ENCODE measurements around the gene KRTCAP3.

DNA sequence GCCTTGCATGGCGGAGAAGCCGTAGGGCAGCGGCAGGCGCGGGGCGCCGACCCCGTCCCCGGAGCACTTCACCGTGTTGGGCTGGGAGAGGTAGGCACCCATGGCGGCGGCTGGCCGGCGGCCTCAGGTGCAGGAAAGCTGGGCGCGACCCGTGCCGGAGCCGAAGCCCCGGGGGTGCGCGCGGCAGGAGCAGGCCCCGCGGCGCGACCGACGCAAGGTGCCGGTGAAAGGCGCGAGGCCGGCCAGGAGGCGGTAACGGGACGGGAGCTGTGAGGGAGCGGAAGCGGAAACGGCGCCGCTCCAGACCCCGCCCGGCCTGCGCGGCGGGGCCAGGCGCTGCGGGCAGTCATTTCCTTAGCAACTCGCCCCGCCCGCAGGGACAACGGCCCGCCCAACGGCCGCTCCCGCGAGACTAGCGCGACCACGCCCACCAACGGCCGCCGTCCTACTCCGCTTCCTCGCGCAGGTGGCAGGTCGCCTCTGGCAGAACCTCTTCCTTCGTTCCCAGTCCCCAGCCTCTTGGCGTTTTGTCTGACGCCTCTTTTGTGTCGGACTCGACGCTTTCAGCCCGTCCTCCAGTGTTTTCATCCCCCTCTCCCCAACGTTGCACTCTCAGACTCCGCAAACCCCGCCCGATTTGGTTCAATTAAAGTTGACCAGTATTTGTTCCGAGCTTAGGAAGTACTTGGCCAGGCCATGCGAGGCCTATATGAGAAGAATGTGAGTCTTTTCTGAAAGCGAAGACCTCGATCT lies 32.7 kb upstream of the KRTCAP3 start, which contains the start of gene PPM1G:
- TF ChIP-seq, protein P1, sequence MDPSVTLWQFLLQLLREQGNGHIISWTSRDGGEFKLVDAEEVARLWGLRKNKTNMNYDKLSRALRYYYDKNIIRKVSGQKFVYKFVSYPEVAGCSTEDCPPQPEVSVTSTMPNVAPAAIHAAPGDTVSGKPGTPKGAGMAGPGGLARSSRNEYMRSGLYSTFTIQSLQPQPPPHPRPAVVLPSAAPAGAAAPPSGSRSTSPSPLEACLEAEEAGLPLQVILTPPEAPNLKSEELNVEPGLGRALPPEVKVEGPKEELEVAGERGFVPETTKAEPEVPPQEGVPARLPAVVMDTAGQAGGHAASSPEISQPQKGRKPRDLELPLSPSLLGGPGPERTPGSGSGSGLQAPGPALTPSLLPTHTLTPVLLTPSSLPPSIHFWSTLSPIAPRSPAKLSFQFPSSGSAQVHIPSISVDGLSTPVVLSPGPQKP (IDR thresholded peaks at IDR 0.05; ENCODE audit: borderline replicate concordance, low read depth, low read length): no peak
- TF ChIP-seq, protein P2, sequence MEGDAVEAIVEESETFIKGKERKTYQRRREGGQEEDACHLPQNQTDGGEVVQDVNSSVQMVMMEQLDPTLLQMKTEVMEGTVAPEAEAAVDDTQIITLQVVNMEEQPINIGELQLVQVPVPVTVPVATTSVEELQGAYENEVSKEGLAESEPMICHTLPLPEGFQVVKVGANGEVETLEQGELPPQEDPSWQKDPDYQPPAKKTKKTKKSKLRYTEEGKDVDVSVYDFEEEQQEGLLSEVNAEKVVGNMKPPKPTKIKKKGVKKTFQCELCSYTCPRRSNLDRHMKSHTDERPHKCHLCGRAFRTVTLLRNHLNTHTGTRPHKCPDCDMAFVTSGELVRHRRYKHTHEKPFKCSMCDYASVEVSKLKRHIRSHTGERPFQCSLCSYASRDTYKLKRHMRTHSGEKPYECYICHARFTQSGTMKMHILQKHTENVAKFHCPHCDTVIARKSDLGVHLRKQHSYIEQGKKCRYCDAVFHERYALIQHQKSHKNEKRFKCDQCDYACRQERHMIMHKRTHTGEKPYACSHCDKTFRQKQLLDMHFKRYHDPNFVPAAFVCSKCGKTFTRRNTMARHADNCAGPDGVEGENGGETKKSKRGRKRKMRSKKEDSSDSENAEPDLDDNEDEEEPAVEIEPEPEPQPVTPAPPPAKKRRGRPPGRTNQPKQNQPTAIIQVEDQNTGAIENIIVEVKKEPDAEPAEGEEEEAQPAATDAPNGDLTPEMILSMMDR (conservative IDR thresholded peaks at IDR 0.05; ENCODE audit: low read depth, low read length): no peak
- peak; percentile 73; the same call in 1 of the 2 replicates for TF ChIP-seq MXI1 (IDR thresholded peaks at IDR 0.05; ENCODE audit: borderline replicate concordance, low read depth, low read length)
- TF ChIP-seq POLR2A (IDR thresholded peaks at IDR 0.05; ENCODE audit: low read depth, low read length): peak; percentile 51; the same call in 1 of the 2 replicates
- no peak for TF ChIP-seq FOS (IDR thresholded peaks at IDR 0.05; ENCODE audit: low read depth, low read length)
- no peak for TF ChIP-seq SMC3 (IDR thresholded peaks at IDR 0.05; ENCODE audit: low read depth, low read length)
- TF ChIP-seq CEBPB (IDR thresholded peaks at IDR 0.05; ENCODE audit: low read depth, low read length): no peak
- TF ChIP-seq RFX5 (IDR thresholded peaks at IDR 0.05; ENCODE audit: low read depth, low read length): no peak
- no peak for TF ChIP-seq BHLHE40 (IDR thresholded peaks at IDR 0.05; ENCODE audit: low read depth, low read length)
- TF ChIP-seq, protein P3, sequence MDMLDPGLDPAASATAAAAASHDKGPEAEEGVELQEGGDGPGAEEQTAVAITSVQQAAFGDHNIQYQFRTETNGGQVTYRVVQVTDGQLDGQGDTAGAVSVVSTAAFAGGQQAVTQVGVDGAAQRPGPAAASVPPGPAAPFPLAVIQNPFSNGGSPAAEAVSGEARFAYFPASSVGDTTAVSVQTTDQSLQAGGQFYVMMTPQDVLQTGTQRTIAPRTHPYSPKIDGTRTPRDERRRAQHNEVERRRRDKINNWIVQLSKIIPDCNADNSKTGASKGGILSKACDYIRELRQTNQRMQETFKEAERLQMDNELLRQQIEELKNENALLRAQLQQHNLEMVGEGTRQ (IDR thresholded peaks at IDR 0.05; ENCODE audit: low read depth, low read length): no peak
- TF ChIP-seq RAD21 (IDR thresholded peaks at IDR 0.05; ENCODE audit: low read length): no peak
- TF ChIP-seq CHD1 (IDR thresholded peaks at IDR 0.05; ENCODE audit: low read depth, low read length): no peak
- no peak for TF ChIP-seq MAFK (IDR thresholded peaks at IDR 0.05; ENCODE audit: low read depth, low read length)

Data from IMR-90 (cell line).